Hepatocyte (in vitro differentiated cells): ENCODE results near the gene PDCD7.

Experiments used
- EZH2phosphoT487 ChIP-seq: fragments of 200-600 bp; sonication (generic); IDR thresholded peaks from one replicate; pipeline ENCODE4 v1.6.1; 2018; ENCODE audit warnings: antibody characterized with exemption, mild to moderate bottlenecking, low read depth, moderate library complexity; ENCODE audit not compliant: unreplicated experiment, severe bottlenecking
- TF ChIP-seq, protein P1 (sequence below): fragments of 200-600 bp; sonication (generic); IDR thresholded peaks from 2 replicates; pipeline ENCODE4 v1.5.1; 2016; ENCODE audit warnings: antibody characterized with exemption, mild to moderate bottlenecking; ENCODE audit not compliant: poor library complexity

DNA sequence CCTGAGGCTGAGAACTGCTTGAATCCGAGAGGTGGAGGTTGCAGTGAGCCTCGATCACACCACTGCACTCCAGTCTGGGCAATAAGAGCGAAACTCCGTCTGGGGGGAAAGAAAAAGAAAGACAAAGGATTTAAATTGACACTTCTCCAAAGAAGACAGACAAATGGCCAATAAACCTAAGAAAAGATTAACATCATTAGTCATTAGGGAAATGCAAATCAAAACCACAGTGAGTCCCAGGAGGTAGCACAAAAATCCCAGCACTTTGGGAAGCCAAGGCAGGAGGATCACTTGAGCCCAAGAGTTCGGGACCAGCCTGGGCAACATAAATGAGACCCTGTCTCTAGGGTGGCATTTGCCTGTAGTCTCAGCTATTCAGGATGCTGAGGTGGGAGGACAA, 38.9 kb upstream of the PDCD7 start:
- TF ChIP-seq, protein P1, sequence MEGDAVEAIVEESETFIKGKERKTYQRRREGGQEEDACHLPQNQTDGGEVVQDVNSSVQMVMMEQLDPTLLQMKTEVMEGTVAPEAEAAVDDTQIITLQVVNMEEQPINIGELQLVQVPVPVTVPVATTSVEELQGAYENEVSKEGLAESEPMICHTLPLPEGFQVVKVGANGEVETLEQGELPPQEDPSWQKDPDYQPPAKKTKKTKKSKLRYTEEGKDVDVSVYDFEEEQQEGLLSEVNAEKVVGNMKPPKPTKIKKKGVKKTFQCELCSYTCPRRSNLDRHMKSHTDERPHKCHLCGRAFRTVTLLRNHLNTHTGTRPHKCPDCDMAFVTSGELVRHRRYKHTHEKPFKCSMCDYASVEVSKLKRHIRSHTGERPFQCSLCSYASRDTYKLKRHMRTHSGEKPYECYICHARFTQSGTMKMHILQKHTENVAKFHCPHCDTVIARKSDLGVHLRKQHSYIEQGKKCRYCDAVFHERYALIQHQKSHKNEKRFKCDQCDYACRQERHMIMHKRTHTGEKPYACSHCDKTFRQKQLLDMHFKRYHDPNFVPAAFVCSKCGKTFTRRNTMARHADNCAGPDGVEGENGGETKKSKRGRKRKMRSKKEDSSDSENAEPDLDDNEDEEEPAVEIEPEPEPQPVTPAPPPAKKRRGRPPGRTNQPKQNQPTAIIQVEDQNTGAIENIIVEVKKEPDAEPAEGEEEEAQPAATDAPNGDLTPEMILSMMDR, result no peak
- TF ChIP-seq EZH2phosphoT487, result no peak
